D721Med (cell line): Measurements from ENCODE around the gene DERA.

Experiments used
- DNase-seq: peaks from one replicate; pipeline ENCODE4 v3.0.0; 2011; ENCODE audit warnings: low spot score; ENCODE audit not compliant: insufficient read length
- FAIRE-seq: peaks from 2 replicates; lab custom pipeline; 2011; peaks lifted over from hg19 to GRCh38; lab: Jason Lieb, UNC
- CTCF ChIP-seq: IDR thresholded peaks from 2 replicates; pipeline ENCODE4 v1.5.1; 2012; ENCODE audit warnings: mild to moderate bottlenecking, control low read depth; ENCODE audit not compliant: insufficient read depth; ENCODE audit errors: missing control alignments

The DERA gene

DNA sequence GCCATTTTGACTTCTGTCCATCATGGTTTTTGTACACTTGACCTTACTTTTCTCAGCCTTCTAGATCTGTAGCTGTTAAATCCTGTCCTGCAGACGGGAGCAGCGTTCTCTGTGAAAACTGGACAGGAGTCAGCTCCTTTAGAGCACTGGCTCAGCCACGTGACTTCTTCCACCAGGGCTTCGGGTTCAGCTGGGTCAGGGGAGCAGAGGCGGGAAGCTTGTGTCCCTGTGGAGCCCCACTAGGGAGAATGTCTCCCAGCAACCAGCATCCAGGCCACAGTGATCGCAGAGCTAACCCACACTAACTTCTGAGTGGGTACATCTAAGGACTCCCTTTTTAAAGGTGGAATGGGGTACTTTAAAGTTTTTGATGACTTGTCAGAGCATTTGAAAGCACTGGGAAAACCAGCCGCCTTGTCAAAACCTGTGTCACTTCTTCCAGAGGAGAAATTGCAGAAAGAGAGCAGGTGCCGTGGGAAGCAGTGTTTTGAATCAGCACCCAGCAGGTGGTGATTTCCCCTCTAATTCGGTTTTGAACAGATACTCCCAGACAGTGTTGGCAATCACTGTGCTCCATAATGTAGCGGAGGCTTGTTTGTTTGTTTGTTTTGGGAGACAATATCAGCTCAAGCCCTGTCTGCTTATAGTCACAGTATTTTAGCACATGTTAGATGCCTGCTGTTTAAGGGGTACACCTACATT lies 17.9 kb downstream of the DERA start:
- FAIRE-seq = no peak
- no peak for DNase-seq
- no peak for TF ChIP-seq CTCF

- DNase-seq = no peak
- FAIRE-seq = peak; percentile 75
- TF ChIP-seq CTCF = peak; percentile 5
These were observed 20.5 kb downstream of the DERA start for GRCh38 chr12:15931590-15932053.

DNA sequence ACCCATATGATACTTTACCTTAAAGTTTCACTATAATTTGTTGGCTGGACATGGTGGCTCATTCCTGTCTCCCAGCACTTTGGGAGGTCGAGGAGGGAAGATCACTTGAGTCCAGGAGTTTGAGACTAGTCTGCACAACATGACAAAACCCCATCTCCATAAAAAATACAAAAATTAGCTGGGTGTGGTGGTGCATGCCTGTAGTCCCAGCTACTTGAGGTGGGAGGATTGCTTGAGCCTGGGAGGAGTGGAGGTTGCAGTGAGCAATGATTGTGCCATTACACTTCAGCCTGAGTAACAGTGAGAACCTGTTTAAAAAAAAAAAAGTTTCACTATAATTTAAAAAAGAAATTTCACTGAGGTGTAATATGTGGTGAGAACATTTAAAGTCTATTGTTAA lies 21.2 kb downstream of the DERA start:
- TF ChIP-seq CTCF = no peak
- FAIRE-seq (no peak), DNase-seq (no peak)

- TF ChIP-seq CTCF = no peak
- FAIRE-seq (no peak), DNase-seq (no peak)
These were observed 21.8 kb downstream of the DERA start for GRCh38 chr12:15932971-15933370.

DNA sequence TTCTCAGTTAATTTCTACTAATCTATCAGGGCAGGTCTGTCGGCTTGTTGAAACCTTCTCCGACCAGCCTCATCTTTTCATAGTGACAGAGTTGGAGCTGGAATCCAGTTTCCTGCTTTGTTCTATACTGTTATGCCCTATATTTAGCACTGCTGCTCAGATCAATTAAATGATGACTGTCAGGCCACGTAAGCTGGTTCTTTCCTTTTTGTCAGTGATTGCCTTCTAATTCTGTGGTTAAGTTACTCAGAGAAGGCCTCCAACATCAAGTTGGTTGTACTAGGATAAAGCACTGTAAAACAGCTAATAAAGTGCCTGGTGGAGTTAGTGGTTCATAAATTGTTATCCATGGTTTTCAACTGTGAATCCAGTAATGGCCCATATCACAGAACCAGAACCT lies 22.6 kb downstream of the DERA start:
- no peak for TF ChIP-seq CTCF
- DNase-seq (no peak), FAIRE-seq (no peak)

DNA sequence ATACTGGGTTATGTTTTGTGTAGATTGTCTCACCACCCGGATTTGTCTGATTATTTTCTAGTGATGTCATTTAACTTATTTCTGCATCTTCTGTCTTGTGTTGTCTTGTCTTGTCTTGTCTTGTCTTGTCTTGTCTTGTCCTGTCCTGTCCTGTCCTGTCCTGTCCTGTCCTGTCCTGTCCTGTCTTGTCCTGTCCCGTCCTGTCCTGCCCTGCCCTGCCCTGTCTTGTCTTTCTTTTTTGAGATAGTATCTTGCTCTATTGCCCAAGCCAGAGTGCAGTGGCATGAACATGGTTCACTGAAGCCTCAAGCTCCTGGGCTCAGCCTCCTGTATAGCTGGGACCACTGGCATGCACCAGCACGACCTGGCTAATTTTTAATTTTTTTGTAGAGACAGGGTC lies 25.6 kb downstream of the DERA start:
- no peak for FAIRE-seq
- TF ChIP-seq CTCF = no peak
- no peak for DNase-seq

DNA sequence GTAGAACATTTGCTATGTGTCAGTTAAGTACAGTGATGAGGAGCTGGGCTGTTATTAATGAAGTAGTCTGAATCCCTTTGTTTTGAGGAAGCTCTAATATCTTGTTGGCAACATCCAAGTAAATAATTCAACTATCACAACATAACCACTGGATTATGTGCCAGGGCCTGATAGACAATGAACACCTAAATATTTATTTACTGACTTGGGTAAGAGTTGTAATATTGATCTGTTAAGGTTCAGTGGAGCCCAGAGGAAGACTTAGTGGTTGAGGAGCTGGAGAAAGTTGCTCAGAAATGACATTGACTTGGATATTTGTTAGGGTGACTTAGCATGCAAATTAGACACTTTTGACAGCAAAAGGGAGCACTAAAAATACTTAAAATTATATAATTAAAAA lies 26.8 kb downstream of the DERA start:
- TF ChIP-seq CTCF = no peak
- DNase-seq = no peak
- FAIRE-seq = no peak
